H1 (cell line): ENCODE measurements around the gene ST7L. TPM values are rescaled to one million over a fixed set of nuclear protein-coding genes. Genes with fewer than 3 reads are reported as not detected.

ENCODE experiments used
- CHD1 ChIP-seq: IDR thresholded peaks from 2 replicates; pipeline ENCODE4 v1.6.1; 2012; ENCODE audit warnings: low read depth, low read length, improper control_type of control experiment
- YY1 ChIP-seq: IDR thresholded peaks from 2 replicates; pipeline ENCODE4 v1.6.1; 2011; ENCODE audit warnings: low read depth, mild to moderate bottlenecking, low read length
- polyA plus RNA-seq, 7 experiments: library from polyadenylated mRNA; depleted of rRNA in 3 of 7; stranded (reverse) in 5 of 7; unstranded in 2 of 7; fragments of >200 nt in 5 of 7; fragments of 200-250 nt in 2 of 7; gene quantifications; 1 replicate in 5 of 7; 2 replicates in 1 of 7; 4 replicates in 1 of 7; pipeline versions ENCODE4 v1.2.1 to v1.2.3, GENCODE V29; 2011 to 2013; ENCODE audit warnings: missing spikeins in 2 of 7, mixed read lengths in 2 of 7
- total RNA-seq: library from RNA; stranded (reverse); fragmentation: NEBNext Ultra II Directional; extraction: Animal tissue kit (Norgen Biotek cat#: 25700); gene quantifications from 2 replicates; pipeline ENCODE4 v1.2.1, GENCODE V29; 2021
- TF ChIP-seq, protein P1 (sequence below): fragments of 300-600 bp; sonication (generic); IDR thresholded peaks from 2 replicates; pipeline ENCODE4 v1.7.1; 2012; ENCODE audit warnings: low read length, moderate library complexity, mild to moderate bottlenecking, inconsistent platforms; ENCODE audit not compliant: insufficient replicate concordance

ST7L gene
- total and polyA plus RNA-seq, 2 of the 8 experiments (the other 6 are each of a cell fraction or from before 2014, with no cell fraction given): 9.6 to 16.2 TPM

DNA sequence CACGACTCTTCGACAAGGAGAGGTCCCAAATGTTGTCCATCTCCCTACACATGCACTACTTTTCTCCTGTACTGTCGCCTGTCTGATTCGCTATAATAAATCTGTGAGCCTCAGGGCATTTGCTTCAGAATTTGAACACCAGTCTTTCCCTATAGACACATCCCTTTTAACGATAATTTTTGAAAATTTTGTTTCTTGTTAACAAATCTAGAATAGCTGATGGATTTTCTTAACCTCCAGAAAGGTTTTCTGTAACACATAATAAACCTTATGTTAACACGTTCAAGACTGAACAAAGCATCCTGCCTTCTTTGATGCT is 1.4 kb upstream of the ST7L start (continued):
- TF ChIP-seq, protein P1, sequence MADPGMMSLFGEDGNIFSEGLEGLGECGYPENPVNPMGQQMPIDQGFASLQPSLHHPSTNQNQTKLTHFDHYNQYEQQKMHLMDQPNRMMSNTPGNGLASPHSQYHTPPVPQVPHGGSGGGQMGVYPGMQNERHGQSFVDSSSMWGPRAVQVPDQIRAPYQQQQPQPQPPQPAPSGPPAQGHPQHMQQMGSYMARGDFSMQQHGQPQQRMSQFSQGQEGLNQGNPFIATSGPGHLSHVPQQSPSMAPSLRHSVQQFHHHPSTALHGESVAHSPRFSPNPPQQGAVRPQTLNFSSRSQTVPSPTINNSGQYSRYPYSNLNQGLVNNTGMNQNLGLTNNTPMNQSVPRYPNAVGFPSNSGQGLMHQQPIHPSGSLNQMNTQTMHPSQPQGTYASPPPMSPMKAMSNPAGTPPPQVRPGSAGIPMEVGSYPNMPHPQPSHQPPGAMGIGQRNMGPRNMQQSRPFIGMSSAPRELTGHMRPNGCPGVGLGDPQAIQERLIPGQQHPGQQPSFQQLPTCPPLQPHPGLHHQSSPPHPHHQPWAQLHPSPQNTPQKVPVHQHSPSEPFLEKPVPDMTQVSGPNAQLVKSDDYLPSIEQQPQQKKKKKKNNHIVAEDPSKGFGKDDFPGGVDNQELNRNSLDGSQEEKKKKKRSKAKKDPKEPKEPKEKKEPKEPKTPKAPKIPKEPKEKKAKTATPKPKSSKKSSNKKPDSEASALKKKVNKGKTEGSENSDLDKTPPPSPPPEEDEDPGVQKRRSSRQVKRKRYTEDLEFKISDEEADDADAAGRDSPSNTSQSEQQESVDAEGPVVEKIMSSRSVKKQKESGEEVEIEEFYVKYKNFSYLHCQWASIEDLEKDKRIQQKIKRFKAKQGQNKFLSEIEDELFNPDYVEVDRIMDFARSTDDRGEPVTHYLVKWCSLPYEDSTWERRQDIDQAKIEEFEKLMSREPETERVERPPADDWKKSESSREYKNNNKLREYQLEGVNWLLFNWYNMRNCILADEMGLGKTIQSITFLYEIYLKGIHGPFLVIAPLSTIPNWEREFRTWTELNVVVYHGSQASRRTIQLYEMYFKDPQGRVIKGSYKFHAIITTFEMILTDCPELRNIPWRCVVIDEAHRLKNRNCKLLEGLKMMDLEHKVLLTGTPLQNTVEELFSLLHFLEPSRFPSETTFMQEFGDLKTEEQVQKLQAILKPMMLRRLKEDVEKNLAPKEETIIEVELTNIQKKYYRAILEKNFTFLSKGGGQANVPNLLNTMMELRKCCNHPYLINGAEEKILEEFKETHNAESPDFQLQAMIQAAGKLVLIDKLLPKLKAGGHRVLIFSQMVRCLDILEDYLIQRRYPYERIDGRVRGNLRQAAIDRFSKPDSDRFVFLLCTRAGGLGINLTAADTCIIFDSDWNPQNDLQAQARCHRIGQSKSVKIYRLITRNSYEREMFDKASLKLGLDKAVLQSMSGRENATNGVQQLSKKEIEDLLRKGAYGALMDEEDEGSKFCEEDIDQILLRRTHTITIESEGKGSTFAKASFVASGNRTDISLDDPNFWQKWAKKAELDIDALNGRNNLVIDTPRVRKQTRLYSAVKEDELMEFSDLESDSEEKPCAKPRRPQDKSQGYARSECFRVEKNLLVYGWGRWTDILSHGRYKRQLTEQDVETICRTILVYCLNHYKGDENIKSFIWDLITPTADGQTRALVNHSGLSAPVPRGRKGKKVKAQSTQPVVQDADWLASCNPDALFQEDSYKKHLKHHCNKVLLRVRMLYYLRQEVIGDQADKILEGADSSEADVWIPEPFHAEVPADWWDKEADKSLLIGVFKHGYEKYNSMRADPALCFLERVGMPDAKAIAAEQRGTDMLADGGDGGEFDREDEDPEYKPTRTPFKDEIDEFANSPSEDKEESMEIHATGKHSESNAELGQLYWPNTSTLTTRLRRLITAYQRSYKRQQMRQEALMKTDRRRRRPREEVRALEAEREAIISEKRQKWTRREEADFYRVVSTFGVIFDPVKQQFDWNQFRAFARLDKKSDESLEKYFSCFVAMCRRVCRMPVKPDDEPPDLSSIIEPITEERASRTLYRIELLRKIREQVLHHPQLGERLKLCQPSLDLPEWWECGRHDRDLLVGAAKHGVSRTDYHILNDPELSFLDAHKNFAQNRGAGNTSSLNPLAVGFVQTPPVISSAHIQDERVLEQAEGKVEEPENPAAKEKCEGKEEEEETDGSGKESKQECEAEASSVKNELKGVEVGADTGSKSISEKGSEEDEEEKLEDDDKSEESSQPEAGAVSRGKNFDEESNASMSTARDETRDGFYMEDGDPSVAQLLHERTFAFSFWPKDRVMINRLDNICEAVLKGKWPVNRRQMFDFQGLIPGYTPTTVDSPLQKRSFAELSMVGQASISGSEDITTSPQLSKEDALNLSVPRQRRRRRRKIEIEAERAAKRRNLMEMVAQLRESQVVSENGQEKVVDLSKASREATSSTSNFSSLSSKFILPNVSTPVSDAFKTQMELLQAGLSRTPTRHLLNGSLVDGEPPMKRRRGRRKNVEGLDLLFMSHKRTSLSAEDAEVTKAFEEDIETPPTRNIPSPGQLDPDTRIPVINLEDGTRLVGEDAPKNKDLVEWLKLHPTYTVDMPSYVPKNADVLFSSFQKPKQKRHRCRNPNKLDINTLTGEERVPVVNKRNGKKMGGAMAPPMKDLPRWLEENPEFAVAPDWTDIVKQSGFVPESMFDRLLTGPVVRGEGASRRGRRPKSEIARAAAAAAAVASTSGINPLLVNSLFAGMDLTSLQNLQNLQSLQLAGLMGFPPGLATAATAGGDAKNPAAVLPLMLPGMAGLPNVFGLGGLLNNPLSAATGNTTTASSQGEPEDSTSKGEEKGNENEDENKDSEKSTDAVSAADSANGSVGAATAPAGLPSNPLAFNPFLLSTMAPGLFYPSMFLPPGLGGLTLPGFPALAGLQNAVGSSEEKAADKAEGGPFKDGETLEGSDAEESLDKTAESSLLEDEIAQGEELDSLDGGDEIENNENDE: no peak
- no peak for TF ChIP-seq CHD1
- no peak for TF ChIP-seq YY1
